ENCODE results near the gene SORCS3.

DNA sequence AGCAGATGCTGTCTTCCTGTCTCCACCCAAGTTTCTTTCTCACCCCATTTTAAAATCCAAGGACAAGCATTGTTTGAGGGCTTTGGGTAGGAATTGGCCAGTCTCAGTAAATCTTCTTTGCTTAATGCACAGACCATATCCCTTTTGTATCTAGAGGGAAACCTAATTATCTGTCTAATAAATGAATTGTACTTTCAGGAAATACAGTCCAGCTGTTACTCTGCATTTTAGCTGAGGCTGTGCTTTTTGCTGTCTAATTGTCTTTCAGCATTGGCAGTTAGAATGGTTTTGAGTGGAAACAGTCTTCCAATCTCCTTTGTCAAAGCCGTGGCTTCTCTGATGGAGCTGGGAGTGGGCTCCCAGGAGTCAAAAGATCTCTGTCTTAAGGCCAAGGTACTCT, 388.2 kb downstream of the SORCS3 start:
- no peak for TF ChIP-seq POLR2AphosphoS5 (IDR thresholded peaks at IDR 0.05; ENCODE audit: low read depth, low read length)
- TF ChIP-seq TGIF2 (CRISPR knock-in tag; IDR thresholded peaks at IDR 0.05): no peak
- TF ChIP-seq ZFX (CRISPR knock-in tag; IDR thresholded peaks at IDR 0.05; ENCODE audit: low read depth): no peak
- TF ChIP-seq TCF7 (IDR thresholded peaks at IDR 0.05; ENCODE audit: low read depth): no peak
- TF ChIP-seq TBP (CRISPR knock-in tag; IDR thresholded peaks at IDR 0.05): no peak
- no peak for TF ChIP-seq ZXDC (CRISPR knock-in tag; IDR thresholded peaks at IDR 0.05)
- TF ChIP-seq ZNF383 (CRISPR knock-in tag; IDR thresholded peaks at IDR 0.05; ENCODE audit: borderline replicate concordance): no peak
- TF ChIP-seq, protein P1, sequence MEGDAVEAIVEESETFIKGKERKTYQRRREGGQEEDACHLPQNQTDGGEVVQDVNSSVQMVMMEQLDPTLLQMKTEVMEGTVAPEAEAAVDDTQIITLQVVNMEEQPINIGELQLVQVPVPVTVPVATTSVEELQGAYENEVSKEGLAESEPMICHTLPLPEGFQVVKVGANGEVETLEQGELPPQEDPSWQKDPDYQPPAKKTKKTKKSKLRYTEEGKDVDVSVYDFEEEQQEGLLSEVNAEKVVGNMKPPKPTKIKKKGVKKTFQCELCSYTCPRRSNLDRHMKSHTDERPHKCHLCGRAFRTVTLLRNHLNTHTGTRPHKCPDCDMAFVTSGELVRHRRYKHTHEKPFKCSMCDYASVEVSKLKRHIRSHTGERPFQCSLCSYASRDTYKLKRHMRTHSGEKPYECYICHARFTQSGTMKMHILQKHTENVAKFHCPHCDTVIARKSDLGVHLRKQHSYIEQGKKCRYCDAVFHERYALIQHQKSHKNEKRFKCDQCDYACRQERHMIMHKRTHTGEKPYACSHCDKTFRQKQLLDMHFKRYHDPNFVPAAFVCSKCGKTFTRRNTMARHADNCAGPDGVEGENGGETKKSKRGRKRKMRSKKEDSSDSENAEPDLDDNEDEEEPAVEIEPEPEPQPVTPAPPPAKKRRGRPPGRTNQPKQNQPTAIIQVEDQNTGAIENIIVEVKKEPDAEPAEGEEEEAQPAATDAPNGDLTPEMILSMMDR (CRISPR knock-in tag; IDR thresholded peaks at IDR 0.05): no peak

Data from HepG2 (cell line).